Omental fat pad (tissue), 4 donors: ENCODE measurements around the gene SNX15. TPM values are rescaled to one million over a fixed set of nuclear protein-coding genes. Genes with fewer than 3 reads are reported as not detected.

Source experiments
- ATAC-seq: fragments of 150-250 bp; one replicate; pipeline ENCODE4 v1.9.1; 2016; ENCODE audit warnings: mild to moderate bottlenecking, moderate library complexity; ENCODE audit not compliant: low FRiP score
- DNase-seq: peaks from one replicate; pipeline ENCODE4 v3.0.0-alpha.2; 2019; ENCODE audit warnings: low spot score
- total RNA-seq, 4 donors: library from RNA; depleted of rRNA; stranded (reverse); fragments of >200 nt; gene quantifications; one replicate each; pipeline ENCODE4 v1.1.0, GENCODE V29; 2016
- TF ChIP-seq, protein P1 (sequence below), 3 donors: fragments of 450-650 bp; IDR thresholded peaks; one replicate each; pipeline ENCODE4 v1.5.1; 2016 to 2017; ENCODE audit warnings: antibody characterized with exemption in 3 of 3, mild to moderate bottlenecking in 3 of 3, moderate library complexity in 2 of 3

Gene SNX15
- total RNA-seq, 4 donors from 2014 or later = 14.7 to 28.5 (median 20.0) TPM

DNA sequence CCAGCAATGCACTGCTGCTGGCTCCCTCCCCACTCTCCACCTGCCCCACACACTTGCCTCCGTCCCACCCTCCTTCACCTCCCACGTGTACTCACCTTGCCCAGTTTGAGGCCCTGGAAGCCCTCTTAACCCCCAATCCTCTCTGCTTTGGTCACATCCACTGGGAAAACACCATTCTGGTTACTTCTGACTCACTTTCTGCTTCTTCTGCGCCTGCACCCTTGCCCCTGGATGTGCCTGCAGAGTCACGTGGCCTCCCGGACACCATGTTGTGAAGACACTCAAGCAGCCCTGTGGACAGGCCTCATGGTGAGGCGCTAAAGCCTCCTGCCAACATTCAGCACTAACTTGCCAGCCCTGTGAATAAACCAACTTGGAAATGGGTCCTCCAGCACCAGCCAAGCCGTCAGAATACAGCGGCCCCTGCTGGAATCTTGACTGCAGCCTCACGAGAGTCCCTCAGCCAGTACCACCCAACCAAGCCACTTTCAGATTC is 33.7 kb downstream of the SNX15 start:
- DNase-seq (no peak), ATAC-seq (no peak)
- TF ChIP-seq, protein P1, sequence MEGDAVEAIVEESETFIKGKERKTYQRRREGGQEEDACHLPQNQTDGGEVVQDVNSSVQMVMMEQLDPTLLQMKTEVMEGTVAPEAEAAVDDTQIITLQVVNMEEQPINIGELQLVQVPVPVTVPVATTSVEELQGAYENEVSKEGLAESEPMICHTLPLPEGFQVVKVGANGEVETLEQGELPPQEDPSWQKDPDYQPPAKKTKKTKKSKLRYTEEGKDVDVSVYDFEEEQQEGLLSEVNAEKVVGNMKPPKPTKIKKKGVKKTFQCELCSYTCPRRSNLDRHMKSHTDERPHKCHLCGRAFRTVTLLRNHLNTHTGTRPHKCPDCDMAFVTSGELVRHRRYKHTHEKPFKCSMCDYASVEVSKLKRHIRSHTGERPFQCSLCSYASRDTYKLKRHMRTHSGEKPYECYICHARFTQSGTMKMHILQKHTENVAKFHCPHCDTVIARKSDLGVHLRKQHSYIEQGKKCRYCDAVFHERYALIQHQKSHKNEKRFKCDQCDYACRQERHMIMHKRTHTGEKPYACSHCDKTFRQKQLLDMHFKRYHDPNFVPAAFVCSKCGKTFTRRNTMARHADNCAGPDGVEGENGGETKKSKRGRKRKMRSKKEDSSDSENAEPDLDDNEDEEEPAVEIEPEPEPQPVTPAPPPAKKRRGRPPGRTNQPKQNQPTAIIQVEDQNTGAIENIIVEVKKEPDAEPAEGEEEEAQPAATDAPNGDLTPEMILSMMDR (IDR thresholded peaks at IDR 0.05) = no peak

DNA sequence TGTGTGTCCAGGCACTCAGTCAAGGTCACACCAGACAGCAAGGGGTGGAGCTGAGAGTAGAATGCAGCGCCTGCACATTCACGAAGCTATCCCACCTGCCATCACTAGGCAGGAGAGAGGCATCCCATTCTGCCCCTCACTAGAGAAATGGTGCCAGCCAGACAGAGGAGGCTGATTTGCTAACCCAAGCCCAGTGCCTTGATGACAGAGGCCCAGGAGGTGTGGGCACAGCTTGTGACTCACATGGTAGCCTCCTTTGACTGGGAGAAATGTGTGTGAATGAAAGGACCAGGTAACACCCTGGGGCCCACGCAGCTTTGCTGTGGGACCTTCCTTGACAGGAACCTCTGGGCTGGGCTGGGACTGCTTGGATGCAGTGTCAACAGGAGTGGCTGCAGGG is 36.3 kb downstream of the SNX15 start:
- ATAC-seq (no peak), DNase-seq (no peak)
- TF ChIP-seq, protein P1 (IDR thresholded peaks at IDR 0.05) = no peak

GRCh38 chr11:65064847-65065240 is 37.6 kb downstream of the SNX15 start:
- ATAC-seq (no peak), DNase-seq (no peak)
- TF ChIP-seq, protein P1 (IDR thresholded peaks at IDR 0.05) = no peak

GRCh38 chr11:65065851-65066250 is 38.6 kb downstream of the SNX15 start:
- ATAC-seq (no peak), DNase-seq (no peak)
- TF ChIP-seq, protein P1 (IDR thresholded peaks at IDR 0.05) = no peak

GRCh38 chr11:65066315-65066714 is 39.1 kb downstream of the SNX15 start:
- ATAC-seq (no peak), DNase-seq (no peak)
- TF ChIP-seq, protein P1 (IDR thresholded peaks at IDR 0.05) = no peak

DNA sequence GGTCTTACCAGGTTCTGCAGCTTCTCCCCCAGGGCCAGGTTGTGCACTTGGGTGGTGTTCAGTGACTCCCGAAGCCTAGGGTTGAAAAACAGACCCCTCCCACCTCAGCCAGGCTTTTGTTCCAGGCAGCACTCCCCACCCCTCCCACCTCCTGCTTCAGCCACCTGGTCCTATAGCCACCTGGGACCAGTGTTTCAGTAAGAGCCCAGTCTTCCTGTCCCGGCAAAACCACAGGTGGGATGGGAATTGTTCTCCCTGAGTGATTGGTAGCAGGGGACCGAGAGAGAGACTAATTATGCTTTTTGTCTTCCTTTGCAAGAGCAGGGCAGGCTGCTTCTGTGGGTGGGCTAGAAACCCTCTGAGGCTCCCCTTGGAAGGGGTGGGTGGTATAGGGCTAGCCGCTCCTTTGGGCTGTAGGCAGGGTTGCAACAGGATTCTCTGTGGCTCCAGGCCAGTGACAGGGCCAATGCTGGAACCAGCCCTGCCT is 39.6 kb downstream of the SNX15 start:
- TF ChIP-seq, protein P1 (IDR thresholded peaks at IDR 0.05) = no peak
- DNase-seq (no peak), ATAC-seq (no peak)

- TF ChIP-seq, protein P1 (IDR thresholded peaks at IDR 0.05) = no peak
- no peak for DNase-seq
- ATAC-seq = no peak
Observed at GRCh38 chr11:65067446-65067845, 40.2 kb downstream of the SNX15 start.
